ENCODE results near the gene TNFAIP8L2.
"Not testable (repeated sequence)": the region's sequence is repeated elsewhere in the genome, so short reads cannot be mapped to it uniquely, and the experiment has no call there.

Gene TNFAIP8L2

GRCh38 chr1:151146412-151147131 lies 9.9 kb upstream of the TNFAIP8L2 start, which contains the start of gene SEMA6C:
Gene SEMA6C (minus strand): TSS chr1:151146631. CDS start chr1:151142621, 4,010 bp downstream.
- peak; percentile 91 for DNase-seq

- no peak for DNase-seq
Measured at GRCh38 chr1:151147132-151147503, 9.3 kb upstream of the TNFAIP8L2 start.

- no peak for DNase-seq
Measured at GRCh38 chr1:151147665-151148064, 8.8 kb upstream of the TNFAIP8L2 start.

- DNase-seq, result peak; percentile 74
Measured at GRCh38 chr1:151157067-151157531, 650 bp downstream of the TNFAIP8L2 start.

GRCh38 chr1:151158326-151158725 lies 1.9 kb downstream of the TNFAIP8L2 start:
- DNase-seq, result peak; percentile 29

GRCh38 chr1:151158751-151159251 lies 2.4 kb downstream of the TNFAIP8L2 start:
- peak; percentile 16 for DNase-seq

- no peak for DNase-seq
Measured at GRCh38 chr1:151159373-151159772, 2.9 kb downstream of the TNFAIP8L2 start.

- no peak for DNase-seq
Measured at GRCh38 chr1:151164732-151165280, 8.4 kb downstream of the TNFAIP8L2 start.

GRCh38 chr1:151165281-151165737 lies 8.9 kb downstream of the TNFAIP8L2 start:
- DNase-seq, result no peak

GRCh38 chr1:151165738-151166504 lies 9.5 kb downstream of the TNFAIP8L2 start, which contains the start of the genes LYSMD1 and SCNM1:
Gene LYSMD1 (minus strand): TSS chr1:151165902. CDS start chr1:151165258, 644 bp downstream.
Gene SCNM1 (plus strand): TSS chr1:151166144. CDS start chr1:151166153, 9 bp downstream.
- peak; percentile 96 for DNase-seq

GRCh38 chr1:151166505-151166956 lies 10.1 kb downstream of the TNFAIP8L2 start:
- no peak for DNase-seq

- DNase-seq, result no peak
Measured at GRCh38 chr1:151167116-151167515, 10.7 kb downstream of the TNFAIP8L2 start.

- DNase-seq, result no peak
Measured at GRCh38 chr1:151171190-151171589, 14.7 kb downstream of the TNFAIP8L2 start.

- DNase-seq, result no peak
Measured at GRCh38 chr1:151175041-151175741, 18.7 kb downstream of the TNFAIP8L2 start.

- DNase-seq, result no peak
Measured at GRCh38 chr1:151175863-151176262, 19.4 kb downstream of the TNFAIP8L2 start, which contains the start of gene TMOD4. Gene TMOD4 (minus strand): TSS chr1:151175981. CDS start chr1:151174875, 1,106 bp downstream.

GRCh38 chr1:151176514-151177045 lies 20.1 kb downstream of the TNFAIP8L2 start:
- DNase-seq, result no peak

- DNase-seq, result no peak
Measured at GRCh38 chr1:151184211-151184610, 27.8 kb downstream of the TNFAIP8L2 start.

- no peak for DNase-seq
Measured at GRCh38 chr1:151187205-151187604, 30.8 kb downstream of the TNFAIP8L2 start.

GRCh38 chr1:151188667-151189066 lies 32.2 kb downstream of the TNFAIP8L2 start:
- DNase-seq, result not testable (repeated sequence)

- peak; percentile 87 for DNase-seq
Measured at GRCh38 chr1:151189637-151190445, 33.4 kb downstream of the TNFAIP8L2 start, which contains the start of gene VPS72. Gene VPS72 (minus strand): TSS chr1:151190197. CDS start chr1:151190121, 76 bp downstream.

GRCh38 chr1:151192047-151192446 lies 35.6 kb downstream of the TNFAIP8L2 start:
- DNase-seq, result no peak

Measured in CD4-positive, alpha-beta T cell treated with Interleukin-6 for 4 hours (primary cell).